OCI-LY1 (cell line): ENCODE measurements around the gene BMAL2.

ENCODE experiments used
- H2AFZ ChIP-seq: fragments of 200-600 bp; sonication (generic), shearing (Covaris generic); 2 replicates; pipeline ENCODE4 v1.6.0; 2014; ENCODE audit warnings: antibody characterized with exemption, mild to moderate bottlenecking, low read length
- H3F3A ChIP-seq: fragments of 200-600 bp; sonication (generic), shearing (Covaris generic); 2 replicates; pipeline ENCODE4 v1.6.0; 2014; ENCODE audit warnings: mild to moderate bottlenecking, antibody characterized with exemption, low read length, moderate library complexity; ENCODE audit not compliant: insufficient read depth
- H3K27ac ChIP-seq: fragments of 200-600 bp; sonication (generic); 2 replicates; pipeline ENCODE4 v1.5.1; 2014; ENCODE audit warnings: low read length, mixed run types, mild to moderate bottlenecking, low read depth; ENCODE audit not compliant: poor library complexity, severe bottlenecking
- H3K27me3 ChIP-seq: fragments of 200-600 bp; sonication (generic); 2 replicates; pipeline ENCODE4 v1.6.0; 2014; ENCODE audit warnings: antibody characterized with exemption, mild to moderate bottlenecking, low read length, moderate library complexity; ENCODE audit not compliant: insufficient read depth
- H3K36me3 ChIP-seq: fragments of 200-600 bp; sonication (generic); 2 replicates; pipeline ENCODE4 v1.6.1; 2014; ENCODE audit warnings: mild to moderate bottlenecking, antibody characterized with exemption, low read length, moderate library complexity, mixed read lengths; ENCODE audit not compliant: insufficient read depth
- H3K4me1 ChIP-seq: fragments of 200-600 bp; sonication (generic); 2 replicates; pipeline ENCODE4 v1.5.1; 2014; ENCODE audit warnings: mild to moderate bottlenecking, low read length, moderate library complexity; ENCODE audit not compliant: insufficient read depth, severe bottlenecking
- H3K4me2 ChIP-seq: fragments of 200-600 bp; sonication (generic), shearing (Covaris generic); 2 replicates; pipeline ENCODE4 v1.6.1; 2014; ENCODE audit warnings: low read length
- H3K4me3 ChIP-seq: fragments of 200-600 bp; sonication (generic); 2 replicates; pipeline ENCODE4 v1.5.1; 2014; ENCODE audit warnings: low read length, low read depth, mild to moderate bottlenecking, mixed read lengths; ENCODE audit not compliant: poor library complexity, severe bottlenecking
- H3K79me2 ChIP-seq: fragments of 200-600 bp; shearing (Covaris generic); 2 replicates; pipeline ENCODE4 v1.6.1; 2016; ENCODE audit warnings: mixed run types, low read length, mixed read lengths; ENCODE audit not compliant: insufficient read depth
- H3K9ac ChIP-seq: fragments of 200-600 bp; sonication (generic), shearing (Covaris generic); 2 replicates; pipeline ENCODE4 v1.6.1; 2014; ENCODE audit warnings: mild to moderate bottlenecking, low read length, mixed read lengths
- H3K9me2 ChIP-seq: fragments of 200-600 bp; sonication (generic), shearing (Covaris generic); 2 replicates; pipeline ENCODE4 v1.6.1; 2014; ENCODE audit warnings: low read depth, mild to moderate bottlenecking, low read length, mixed read lengths
- H3K9me3 ChIP-seq: fragments of 200-600 bp; shearing (Covaris generic); 2 replicates; pipeline ENCODE4 v1.6.1; 2014; ENCODE audit warnings: low read length, mixed read lengths
- H4K20me1 ChIP-seq: fragments of 200-600 bp; sonication (generic), shearing (Covaris generic); 2 replicates; pipeline ENCODE4 v1.6.0; 2016; ENCODE audit warnings: mild to moderate bottlenecking, low read length; ENCODE audit not compliant: insufficient read depth
- EZH2 ChIP-seq: fragments of 200-600 bp; sonication (generic), shearing (Covaris generic); IDR thresholded peaks from 2 replicates; pipeline ENCODE4 v1.8.0; 2017; ENCODE audit warnings: borderline replicate concordance, mixed run types, mild to moderate bottlenecking, antibody characterized with exemption, low read length, moderate library complexity, mixed read lengths
- TF ChIP-seq, protein P1 (sequence below): fragments of 200-600 bp; sonication (generic), shearing (Covaris generic); IDR thresholded peaks from 2 replicates; pipeline ENCODE4 v1.5.1; 2017; ENCODE audit warnings: mild to moderate bottlenecking, antibody characterized with exemption, low read length, moderate library complexity, mixed read lengths

BMAL2 gene

DNA sequence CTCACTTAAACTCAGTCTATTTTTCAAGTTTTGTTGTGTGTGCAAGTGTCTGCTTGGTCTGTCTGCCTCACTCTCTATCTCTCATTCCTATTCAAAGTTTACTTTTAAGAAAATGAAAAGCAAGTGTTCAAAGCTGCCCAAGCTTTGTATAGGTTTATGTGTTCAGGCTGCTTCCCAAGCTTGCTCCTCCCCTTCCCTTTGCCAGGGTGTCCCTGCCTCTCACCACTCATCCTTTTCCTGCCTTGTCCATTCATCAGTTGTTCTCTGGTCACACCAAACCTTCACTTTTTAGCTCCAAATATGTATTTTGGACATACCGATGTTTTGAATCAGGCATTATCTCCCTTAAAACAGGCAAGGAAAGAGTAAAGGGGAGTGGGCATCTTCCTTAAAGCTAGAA lies 47.2 kb upstream of the BMAL2 start:
- Histone ChIP-seq H3K27ac (no peak overlapping the region), H3K4me2 (no peak overlapping the region), H3K79me2 (no peaks in the 10 kb centered on the region)

DNA sequence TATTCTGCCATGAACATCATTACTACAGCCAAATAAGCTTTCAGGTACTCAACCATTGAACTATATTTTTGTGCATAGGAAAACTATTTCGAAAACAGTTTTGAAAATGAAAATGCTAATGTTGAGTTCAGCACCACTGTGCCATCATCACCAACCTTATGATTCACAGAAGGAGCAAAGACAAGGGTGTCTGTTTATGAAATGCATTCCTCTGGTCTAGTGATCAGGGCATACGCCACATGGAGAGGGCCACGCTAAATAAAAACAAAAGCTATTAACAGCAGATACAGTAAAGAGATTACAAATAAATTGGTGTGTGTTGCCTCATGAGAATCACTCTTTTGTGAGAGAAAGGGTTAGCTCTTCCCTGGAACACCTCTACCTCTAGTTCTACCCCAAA lies 43.2 kb upstream of the BMAL2 start:
- Histone ChIP-seq H2AFZ (no peak overlapping the region), H3K36me3 (no peaks in the 10 kb centered on the region), H3K4me2 (no peak overlapping the region), H3K27me3 (no peaks in the 10 kb centered on the region), H3K27ac (no peak overlapping the region), H3K4me1 (no peaks in the 10 kb centered on the region), H3K9ac (no peak overlapping the region), H4K20me1 (no peaks in the 10 kb centered on the region), H3K4me3 (no peak overlapping the region), H3K79me2 (no peaks in the 10 kb centered on the region), H3K9me3 (no peaks in the 10 kb centered on the region), H3K9me2 (no peaks in the 10 kb centered on the region), H3F3A (no peaks in the 10 kb centered on the region)
- no peak for TF ChIP-seq EZH2
- TF ChIP-seq, protein P1, sequence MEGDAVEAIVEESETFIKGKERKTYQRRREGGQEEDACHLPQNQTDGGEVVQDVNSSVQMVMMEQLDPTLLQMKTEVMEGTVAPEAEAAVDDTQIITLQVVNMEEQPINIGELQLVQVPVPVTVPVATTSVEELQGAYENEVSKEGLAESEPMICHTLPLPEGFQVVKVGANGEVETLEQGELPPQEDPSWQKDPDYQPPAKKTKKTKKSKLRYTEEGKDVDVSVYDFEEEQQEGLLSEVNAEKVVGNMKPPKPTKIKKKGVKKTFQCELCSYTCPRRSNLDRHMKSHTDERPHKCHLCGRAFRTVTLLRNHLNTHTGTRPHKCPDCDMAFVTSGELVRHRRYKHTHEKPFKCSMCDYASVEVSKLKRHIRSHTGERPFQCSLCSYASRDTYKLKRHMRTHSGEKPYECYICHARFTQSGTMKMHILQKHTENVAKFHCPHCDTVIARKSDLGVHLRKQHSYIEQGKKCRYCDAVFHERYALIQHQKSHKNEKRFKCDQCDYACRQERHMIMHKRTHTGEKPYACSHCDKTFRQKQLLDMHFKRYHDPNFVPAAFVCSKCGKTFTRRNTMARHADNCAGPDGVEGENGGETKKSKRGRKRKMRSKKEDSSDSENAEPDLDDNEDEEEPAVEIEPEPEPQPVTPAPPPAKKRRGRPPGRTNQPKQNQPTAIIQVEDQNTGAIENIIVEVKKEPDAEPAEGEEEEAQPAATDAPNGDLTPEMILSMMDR = no peak

More for the DNA sequence above, 47.2 kb upstream of the BMAL2 start:
- H3K9ac ChIP-seq = no peak overlapping the region
- no peaks in the 10 kb centered on the region for H3K9me2 ChIP-seq
- TF ChIP-seq, protein P1 = no peak
- TF ChIP-seq EZH2 = no peak
- no peaks in the 10 kb centered on the region for H3F3A ChIP-seq
- H3K27me3 ChIP-seq = no peaks in the 10 kb centered on the region
- H3K36me3 ChIP-seq = no peaks in the 10 kb centered on the region
- no peaks in the 10 kb centered on the region for H4K20me1 ChIP-seq
- H3K4me1 ChIP-seq = no peaks in the 10 kb centered on the region
- no peak overlapping the region for H3K4me3 ChIP-seq
- no peaks in the 10 kb centered on the region for H3K9me3 ChIP-seq
- no peak overlapping the region for H2AFZ ChIP-seq

DNA sequence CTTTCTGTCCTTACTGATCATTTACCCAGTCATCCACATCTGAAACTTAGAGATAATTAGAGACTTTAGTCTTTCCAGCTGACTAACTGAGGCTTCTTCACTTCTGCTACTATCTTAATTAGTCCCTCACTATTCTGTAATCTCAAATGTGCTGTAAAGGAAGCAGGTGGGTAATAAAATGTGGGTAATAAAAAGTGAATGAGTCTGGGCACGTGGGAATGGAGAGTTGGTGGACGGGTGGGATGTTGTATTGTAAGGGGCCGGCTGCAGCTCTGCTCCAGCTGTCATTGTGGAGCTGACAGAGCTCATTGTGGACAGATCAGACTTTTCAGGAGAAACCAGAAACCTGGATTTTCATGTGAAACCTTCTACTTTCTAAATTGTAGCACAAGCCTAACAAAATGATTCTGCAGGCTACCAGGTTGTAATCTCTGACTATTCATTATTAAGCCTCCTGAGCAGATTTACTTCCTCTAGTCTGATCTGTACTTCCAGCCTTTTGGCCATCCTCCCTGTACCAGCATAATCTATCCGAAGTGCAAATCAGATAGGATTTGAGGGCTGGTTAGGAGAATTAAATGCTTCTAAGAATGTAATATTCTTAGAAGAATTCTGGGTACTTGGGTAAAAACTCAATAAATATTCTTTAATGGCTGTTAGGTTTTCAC lies 42.0 kb upstream of the BMAL2 start:
- Histone ChIP-seq H3F3A (no peaks in the 10 kb centered on the region), H3K4me2 (no peak overlapping the region), H2AFZ (no peak overlapping the region), H3K27me3 (no peaks in the 10 kb centered on the region), H3K36me3 (no peaks in the 10 kb centered on the region), H3K79me2 (no peaks in the 10 kb centered on the region), H3K9me3 (no peaks in the 10 kb centered on the region), H4K20me1 (no peaks in the 10 kb centered on the region), H3K4me3 (no peak overlapping the region), H3K4me1 (no peaks in the 10 kb centered on the region), H3K9me2 (no peaks in the 10 kb centered on the region), H3K27ac (no peak overlapping the region), H3K9ac (no peak overlapping the region)
- no peak for TF ChIP-seq EZH2
- TF ChIP-seq, protein P1 = no peak
